Gastrocnemius medialis (tissue), 4 donors: Measurements from ENCODE around the gene ALDH1A3. TPM values are rescaled to one million over a fixed set of nuclear protein-coding genes. Genes with fewer than 3 reads are reported as not detected.

Source experiments
- ATAC-seq, 2 donors: fragments of 150-250 bp; one replicate each; pipeline ENCODE4 v1.9.1; 2016
- DNase-seq, 2 donors: peaks; one replicate each; pipeline ENCODE4 v3.0.0-alpha.2; 2019
- H3K27ac ChIP-seq, 4 donors: fragments of 200-600 bp; sonication (generic); 1 replicate in 1 of 4; 2 replicates in 3 of 4; pipeline ENCODE4 v1.5.1; 2016 to 2018; ENCODE audit warnings: mild to moderate bottlenecking in 2 of 4, moderate library complexity in 1 of 4
- H3K27me3 ChIP-seq, 3 donors: fragments of 200-600 bp; sonication (generic) in 2 of 3; 1 replicate in 1 of 3; 2 replicates in 2 of 3; pipeline versions ENCODE4 v1.5.1 to v1.6.0; 2016 to 2019; ENCODE audit warnings: mild to moderate bottlenecking in 1 of 3, moderate library complexity in 1 of 3
- H3K36me3 ChIP-seq, 2 donors: fragments of 200-600 bp; sonication (generic) in 1 of 2; one replicate each; pipeline ENCODE4 v1.5.1; 2017 to 2018
- H3K4me1 ChIP-seq, 2 donors: fragments of 200-600 bp; sonication (generic) in 1 of 2; one replicate each; pipeline ENCODE4 v1.5.1; 2016 to 2017; ENCODE audit warnings: mild to moderate bottlenecking in 2 of 2
- H3K4me3 ChIP-seq, 4 donors: fragments of 200-600 bp; sonication (generic) in 3 of 4; 1 replicate in 1 of 4; 2 replicates in 3 of 4; pipeline ENCODE4 v1.5.1; 2016 to 2019; ENCODE audit warnings: mild to moderate bottlenecking in 2 of 4
- H3K9me3 ChIP-seq, 3 donors: fragments of 200-600 bp; sonication (generic) in 2 of 3; 1 replicate in 1 of 3; 2 replicates in 2 of 3; pipeline ENCODE4 v1.5.1; 2016 to 2019
- POLR2A ChIP-seq, 2 donors: fragments of 450-650 bp; IDR thresholded peaks; one replicate each; pipeline ENCODE4 v1.6.1; 2017; ENCODE audit warnings: antibody characterized with exemption in 2 of 2, mild to moderate bottlenecking in 2 of 2, moderate library complexity in 2 of 2
- in situ Hi-C, 4 donors: fragments of 200-750 bp; cut with MboI; loops; one replicate each; pipeline versions ENCODE4 v1.15.0 to v1.8.0; 2017; ENCODE audit warnings: low sequenced_read_pairs in 4 of 4
- intact Hi-C: fragments of 100-400 bp; cut with DNase I; formaldehyde crosslinking; loops from one replicate; pipeline ENCODE4 v1.15.1; 2023; ENCODE audit warnings: low total_unique reads
- total RNA-seq, 4 donors: library from RNA; depleted of rRNA; stranded (reverse); fragments of >200 nt; gene quantifications; one replicate each; pipeline versions ENCODE4 v1.1.0 to v1.2.3, GENCODE V29; 2016
- TF ChIP-seq, protein P1 (sequence below), 5 experiments: fragments of 450-650 bp in 3 of 5; fragments of 200-600 bp in 2 of 5; sonication (generic) in 2 of 5; IDR thresholded peaks in 4 of 5; conservative IDR thresholded peaks in 1 of 5; 1 replicate in 4 of 5; 2 replicates in 1 of 5; pipeline ENCODE4 v1.5.1; 2016 to 2019; ENCODE audit warnings: antibody characterized with exemption in 5 of 5, mild to moderate bottlenecking in 3 of 5, moderate library complexity in 3 of 5

The ALDH1A3 gene
- total RNA-seq, 4 donors from 2014 or later: 5.8 to 33.9 (median 15.1) TPM

- no peak for ATAC-seq
- Histone ChIP-seq H3K4me1 (peaks cover 0 to 6% of the 10 kb centered on the region in 2 donors), H3K36me3 (no peaks in the 10 kb centered on the region), H3K4me3 (no peak overlapping the region), H3K27ac (no peak overlapping the region), H3K27me3 (no peaks in the 10 kb centered on the region), H3K9me3 (no peaks in the 10 kb centered on the region)
- TF ChIP-seq, protein P1, sequence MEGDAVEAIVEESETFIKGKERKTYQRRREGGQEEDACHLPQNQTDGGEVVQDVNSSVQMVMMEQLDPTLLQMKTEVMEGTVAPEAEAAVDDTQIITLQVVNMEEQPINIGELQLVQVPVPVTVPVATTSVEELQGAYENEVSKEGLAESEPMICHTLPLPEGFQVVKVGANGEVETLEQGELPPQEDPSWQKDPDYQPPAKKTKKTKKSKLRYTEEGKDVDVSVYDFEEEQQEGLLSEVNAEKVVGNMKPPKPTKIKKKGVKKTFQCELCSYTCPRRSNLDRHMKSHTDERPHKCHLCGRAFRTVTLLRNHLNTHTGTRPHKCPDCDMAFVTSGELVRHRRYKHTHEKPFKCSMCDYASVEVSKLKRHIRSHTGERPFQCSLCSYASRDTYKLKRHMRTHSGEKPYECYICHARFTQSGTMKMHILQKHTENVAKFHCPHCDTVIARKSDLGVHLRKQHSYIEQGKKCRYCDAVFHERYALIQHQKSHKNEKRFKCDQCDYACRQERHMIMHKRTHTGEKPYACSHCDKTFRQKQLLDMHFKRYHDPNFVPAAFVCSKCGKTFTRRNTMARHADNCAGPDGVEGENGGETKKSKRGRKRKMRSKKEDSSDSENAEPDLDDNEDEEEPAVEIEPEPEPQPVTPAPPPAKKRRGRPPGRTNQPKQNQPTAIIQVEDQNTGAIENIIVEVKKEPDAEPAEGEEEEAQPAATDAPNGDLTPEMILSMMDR (IDR thresholded peaks at IDR 0.05 in 4 of 5, conservative IDR thresholded peaks at IDR 0.05 in 1 of 5): no peak
- TF ChIP-seq POLR2A (IDR thresholded peaks at IDR 0.05): no peak
- DNase-seq: no peak
- in situ Hi-C loops (no loop called here), intact Hi-C loops (no loop called here)
Measured at GRCh38 chr15:100944986-100945385, 65.4 kb downstream of the ALDH1A3 start.

DNA sequence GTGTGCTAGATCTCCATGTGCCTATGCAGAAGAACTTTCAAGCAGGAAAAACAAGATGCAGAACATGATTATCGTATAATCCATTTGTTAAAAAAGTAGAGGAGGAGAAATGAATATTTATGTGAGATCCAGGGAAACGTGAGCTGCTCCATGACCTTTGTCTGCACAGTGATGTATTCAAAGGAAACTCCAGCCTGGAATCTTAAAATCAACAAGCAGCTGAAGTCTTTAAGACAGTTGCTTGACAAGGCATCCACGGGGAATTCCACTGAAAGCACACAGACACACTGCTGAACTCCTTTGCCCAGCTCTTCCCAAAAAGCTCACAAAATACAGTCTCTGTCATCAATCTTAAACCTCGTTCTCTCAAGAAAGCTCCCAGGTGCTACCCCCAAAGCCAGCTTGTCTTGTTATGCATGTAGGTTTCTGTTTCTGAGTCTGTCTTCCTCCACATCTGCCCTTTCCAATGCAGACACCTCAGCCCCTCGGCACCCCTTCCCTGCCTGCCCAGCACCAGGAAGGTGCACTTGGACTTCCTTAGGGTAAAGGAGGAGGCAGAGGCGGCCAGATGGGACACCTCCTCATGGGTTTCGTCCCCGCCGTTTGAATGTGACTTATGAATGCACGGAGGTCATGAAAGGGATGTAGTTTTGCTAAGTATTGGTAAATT lies 68.3 kb downstream of the ALDH1A3 start:
- TF ChIP-seq POLR2A (IDR thresholded peaks at IDR 0.05): no peak
- TF ChIP-seq, protein P1 (IDR thresholded peaks at IDR 0.05 in 4 of 5, conservative IDR thresholded peaks at IDR 0.05 in 1 of 5): no peak
- no peak overlapping the region for H3K27ac ChIP-seq
- peaks cover 0 to 3% of the 10 kb centered on the region in 2 donors for H3K4me1 ChIP-seq
- H3K27me3 ChIP-seq: no peaks in the 10 kb centered on the region
- H3K9me3 ChIP-seq: no peaks in the 10 kb centered on the region
- H3K36me3 ChIP-seq: no peaks in the 10 kb centered on the region
- no peak for DNase-seq
- H3K4me3 ChIP-seq: no peak overlapping the region
- in situ Hi-C loops (no loop called here), intact Hi-C loops (no loop called here)
- no peak for ATAC-seq

DNA sequence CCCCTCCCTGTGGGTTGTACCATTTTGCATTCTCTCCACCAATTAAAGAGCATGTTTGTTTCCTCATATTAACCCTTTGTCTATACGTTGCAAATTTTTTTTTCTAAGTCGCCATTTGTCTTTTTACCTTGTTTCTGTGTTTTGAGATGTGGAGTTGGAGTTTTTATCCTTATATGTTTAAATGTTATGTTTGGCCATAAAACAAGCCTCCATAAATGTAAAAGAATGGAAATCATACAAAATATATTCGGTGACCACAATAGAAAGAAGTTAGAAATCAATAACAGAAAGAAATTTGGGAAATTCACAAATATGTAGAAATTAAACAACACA lies 68.8 kb downstream of the ALDH1A3 start:
- Histone ChIP-seq H3K4me1 (no peaks in the 10 kb centered on the region), H3K27me3 (no peaks in the 10 kb centered on the region), H3K9me3 (no peaks in the 10 kb centered on the region), H3K4me3 (no peak overlapping the region), H3K27ac (no peak overlapping the region), H3K36me3 (no peaks in the 10 kb centered on the region)
- in situ Hi-C loops (no loop called here), intact Hi-C loops (no loop called here)
- TF ChIP-seq, protein P1 (IDR thresholded peaks at IDR 0.05 in 4 of 5, conservative IDR thresholded peaks at IDR 0.05 in 1 of 5): no peak
- no peak for TF ChIP-seq POLR2A (IDR thresholded peaks at IDR 0.05)
- DNase-seq (no peak), ATAC-seq (no peak)

DNA sequence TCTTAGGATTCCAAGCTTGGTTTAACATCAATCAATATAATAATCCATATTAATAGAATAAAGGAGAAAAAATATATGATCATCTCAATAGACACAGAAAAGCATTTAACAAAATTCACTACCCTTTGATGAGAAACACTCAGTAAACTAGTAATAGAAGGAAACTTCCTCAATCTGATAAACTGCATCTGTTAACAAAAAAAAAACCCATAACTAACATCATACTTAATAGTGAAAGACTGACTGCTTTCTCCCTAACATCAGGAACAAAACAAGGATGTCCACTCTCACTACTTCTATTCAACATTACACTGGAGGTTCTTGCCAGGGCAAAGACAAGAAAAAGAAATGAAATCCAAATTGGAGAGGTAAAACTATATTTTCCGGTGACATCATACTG lies 70.1 kb downstream of the ALDH1A3 start:
- intact Hi-C loops: no loop called here
- H3K27me3 ChIP-seq: no peaks in the 10 kb centered on the region
- ATAC-seq: no peak
- in situ Hi-C loops: no loop called here
- H3K27ac ChIP-seq: no peak overlapping the region
- no peaks in the 10 kb centered on the region for H3K9me3 ChIP-seq
- no peak overlapping the region for H3K4me3 ChIP-seq
- H3K36me3 ChIP-seq: no peaks in the 10 kb centered on the region
- no peak for DNase-seq
- no peaks in the 10 kb centered on the region for H3K4me1 ChIP-seq
- TF ChIP-seq, protein P1 (IDR thresholded peaks at IDR 0.05 in 4 of 5, conservative IDR thresholded peaks at IDR 0.05 in 1 of 5): no peak

DNA sequence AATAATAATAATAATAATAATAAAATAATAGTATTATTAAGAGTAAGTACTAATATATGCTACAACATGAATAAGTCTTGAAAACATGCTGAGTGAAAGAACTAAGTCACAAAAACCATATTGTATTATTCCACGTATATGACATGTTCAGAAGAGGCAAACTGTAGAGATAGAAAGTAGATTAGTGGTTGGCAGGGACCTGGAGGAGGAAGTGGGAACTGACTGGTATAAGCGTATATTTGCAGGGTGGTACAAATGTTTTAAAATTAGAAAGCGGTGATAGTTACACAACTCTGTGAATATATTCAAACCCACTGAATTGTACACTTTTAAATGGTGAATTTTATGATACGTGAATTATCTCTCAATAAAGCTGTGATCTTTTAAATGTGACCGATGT lies 72.3 kb downstream of the ALDH1A3 start:
- H3K4me1 ChIP-seq: no peaks in the 10 kb centered on the region
- ATAC-seq (no peak), DNase-seq (no peak)
- intact Hi-C loops (no loop called here), in situ Hi-C loops (no loop called here)
- no peak overlapping the region for H3K4me3 ChIP-seq
- H3K9me3 ChIP-seq: no peaks in the 10 kb centered on the region
- TF ChIP-seq, protein P1 (IDR thresholded peaks at IDR 0.05 in 4 of 5, conservative IDR thresholded peaks at IDR 0.05 in 1 of 5): no peak
- TF ChIP-seq POLR2A (IDR thresholded peaks at IDR 0.05): no peak
- no peaks in the 10 kb centered on the region for H3K36me3 ChIP-seq
- no peaks in the 10 kb centered on the region for H3K27me3 ChIP-seq
- H3K27ac ChIP-seq: no peak overlapping the region
